HG02981 (cell line): ENCODE data around the gene TRIML2.
"Not testable (repeated sequence)": the region's sequence is repeated elsewhere in the genome, so short reads cannot be mapped to it uniquely, and the experiment has no call there.

ENCODE experiments used
- ATAC-seq: cut with Tn5 transposase; IDR thresholded peaks from one replicate; pipeline ENCODE4 v1.9.1; 2021; ENCODE audit warnings: mild to moderate bottlenecking, moderate library complexity; ENCODE audit not compliant: unreplicated experiment

TRIML2 gene

DNA sequence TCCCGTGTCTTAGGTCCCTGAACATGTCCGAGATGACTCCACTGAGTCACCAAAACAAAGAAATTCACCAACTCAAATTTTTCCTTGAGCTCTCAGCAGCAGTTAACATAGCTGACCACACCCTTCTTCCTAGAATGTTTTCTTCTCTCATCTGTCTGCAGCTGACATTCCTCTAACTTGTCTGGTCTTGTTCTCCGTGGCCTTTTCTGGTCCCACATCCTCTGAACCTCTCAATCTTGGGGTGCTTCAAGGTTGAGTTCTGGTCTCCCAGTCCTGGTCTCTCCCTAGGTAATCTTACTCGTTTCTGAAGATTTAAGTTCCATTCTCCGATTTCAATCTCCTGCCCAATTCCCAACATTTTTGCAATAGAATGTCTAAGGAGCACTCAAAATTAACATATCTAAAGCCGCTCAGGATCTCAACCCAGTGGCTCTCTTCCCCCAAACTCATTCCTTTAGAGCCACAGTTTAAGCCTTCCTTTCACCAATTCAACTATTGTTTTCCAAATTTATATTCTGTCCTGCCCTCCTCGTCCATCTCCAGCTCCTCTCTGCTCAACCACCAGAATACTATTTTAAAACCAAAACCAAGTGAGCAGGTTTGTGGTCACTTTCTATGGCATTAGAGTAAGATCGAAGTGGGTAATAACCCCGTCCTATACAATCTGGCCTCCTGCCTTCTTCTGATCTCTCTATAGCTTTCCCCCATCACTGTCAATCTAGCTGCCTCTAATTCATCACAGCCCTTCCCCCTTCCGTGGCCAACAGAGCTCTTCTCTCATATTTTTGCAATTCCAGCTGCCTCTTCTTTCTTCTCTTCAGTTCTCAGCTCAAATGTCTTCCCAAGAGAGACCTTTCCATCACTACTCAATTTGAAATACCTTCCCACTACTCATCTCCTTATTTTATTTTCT, 1.2 kb downstream of the TRIML2 start:
- ATAC-seq, result no peak

DNA sequence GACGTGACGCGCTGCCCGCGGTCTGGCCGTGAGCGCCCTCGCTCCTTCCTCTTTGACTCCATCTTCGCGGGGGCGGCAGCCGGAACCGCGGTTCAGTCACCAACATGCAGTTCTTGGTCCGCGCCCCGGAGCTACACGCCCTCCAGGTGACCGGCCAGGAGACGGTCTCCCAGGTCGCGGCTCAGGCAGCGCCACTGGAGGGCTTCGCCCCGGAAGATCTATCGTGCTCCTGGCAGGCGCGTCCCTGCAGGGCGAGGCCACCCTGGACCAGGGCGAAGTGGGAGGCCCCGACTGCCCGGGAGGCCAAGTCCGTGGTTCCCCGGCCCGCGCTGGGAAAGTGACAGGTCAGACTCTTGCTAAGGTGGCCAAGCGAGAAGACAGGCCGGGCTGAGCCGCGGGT, 2.9 kb downstream of the TRIML2 start:
- ATAC-seq, result no peak

DNA sequence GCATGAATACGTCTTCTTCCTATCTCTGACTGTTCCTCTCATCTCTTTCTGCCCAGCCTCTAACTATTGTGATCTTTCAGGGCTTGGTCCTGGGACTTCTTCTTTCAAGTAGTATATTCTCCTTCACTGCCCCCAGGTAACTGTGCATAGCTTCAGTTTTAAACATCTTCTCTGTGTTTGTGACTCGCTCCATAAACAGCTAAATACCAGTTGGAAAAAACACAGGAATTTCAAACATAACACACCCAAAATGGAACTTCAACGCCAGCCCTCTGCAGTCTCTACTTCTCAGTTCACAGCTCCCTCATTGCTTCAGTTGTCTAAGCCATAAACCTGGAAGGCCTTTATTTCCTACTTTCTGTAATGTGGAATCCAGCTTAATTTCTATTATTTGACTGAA, 16.6 kb downstream of the TRIML2 start:
- no peak for ATAC-seq

DNA sequence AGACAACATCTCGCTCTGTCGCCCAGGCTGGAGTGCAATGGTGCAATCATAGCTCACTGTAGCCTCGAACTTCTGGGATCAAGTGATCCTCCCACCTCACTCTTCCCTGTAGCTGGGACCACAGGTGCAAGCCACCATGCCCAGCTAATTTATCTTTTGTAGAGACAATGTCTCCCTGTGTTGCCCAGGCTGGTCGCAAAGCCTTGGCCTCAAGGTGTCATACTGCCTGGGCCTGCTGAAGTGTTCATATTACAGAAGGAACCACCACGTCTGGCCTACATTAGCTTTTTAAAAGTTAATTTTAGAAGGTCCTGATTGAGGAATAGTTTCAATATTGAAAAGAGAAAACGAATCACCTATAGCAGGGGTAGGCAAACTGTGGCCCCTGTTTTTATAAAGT, 22.5 kb downstream of the TRIML2 start:
- ATAC-seq, result no peak

DNA sequence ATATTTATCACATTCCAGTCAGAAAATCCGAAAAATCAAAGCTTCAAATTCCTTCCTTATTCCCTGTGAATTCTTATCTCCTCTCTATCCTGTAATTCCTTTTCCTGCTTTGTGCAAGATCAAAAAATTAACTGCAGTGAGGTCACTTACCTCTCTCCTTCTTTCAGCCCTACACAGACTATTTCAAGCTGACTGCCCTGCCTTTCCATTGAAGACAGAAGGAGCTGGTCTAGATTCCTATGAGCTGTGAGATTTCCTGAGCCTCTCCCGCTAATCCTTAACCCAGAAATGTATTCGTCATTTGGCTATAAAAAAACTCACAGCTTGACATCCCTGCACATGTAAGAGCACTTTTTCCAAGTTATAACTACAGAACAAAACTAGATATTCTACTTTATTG, 26.6 kb downstream of the TRIML2 start:
- no peak for ATAC-seq

DNA sequence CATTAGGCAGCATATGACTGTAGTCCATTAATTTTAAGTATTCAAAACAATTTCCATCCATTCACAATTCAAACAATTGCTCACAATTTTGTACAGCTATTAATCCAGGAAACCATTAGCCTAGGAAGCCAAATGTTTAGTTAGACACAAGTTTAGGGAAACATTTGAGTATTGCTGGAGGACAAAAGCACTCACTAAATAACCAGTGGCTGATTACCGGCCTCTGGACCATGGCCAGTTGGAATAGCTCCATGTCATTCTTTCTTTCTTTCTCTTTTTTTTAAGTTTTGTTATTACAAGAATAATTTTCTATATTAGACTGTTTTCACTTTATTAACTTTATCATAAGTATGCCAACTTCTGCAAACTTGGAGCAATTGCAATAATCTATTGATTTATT, 31.3 kb downstream of the TRIML2 start:
- no peak for ATAC-seq

DNA sequence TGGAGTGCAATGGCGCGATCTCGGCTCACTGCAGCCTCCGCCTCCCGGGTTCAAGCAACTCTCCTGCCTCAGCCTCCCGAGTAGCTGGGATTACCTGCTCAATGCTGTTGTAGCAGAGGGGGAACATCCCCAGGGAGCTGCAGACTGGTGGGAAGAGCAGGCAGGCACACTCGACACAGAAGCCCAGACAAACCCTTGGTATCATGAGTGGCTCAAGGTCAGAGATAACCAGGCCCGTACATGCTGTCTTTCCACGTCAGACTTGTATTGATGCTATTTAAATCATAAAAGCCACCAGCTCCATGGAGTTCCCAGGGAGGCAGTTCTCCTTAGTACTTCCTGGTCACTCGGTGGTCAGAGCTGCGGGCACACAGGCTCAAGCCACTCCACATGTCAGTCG, 33.2 kb downstream of the TRIML2 start:
- no peak for ATAC-seq

DNA sequence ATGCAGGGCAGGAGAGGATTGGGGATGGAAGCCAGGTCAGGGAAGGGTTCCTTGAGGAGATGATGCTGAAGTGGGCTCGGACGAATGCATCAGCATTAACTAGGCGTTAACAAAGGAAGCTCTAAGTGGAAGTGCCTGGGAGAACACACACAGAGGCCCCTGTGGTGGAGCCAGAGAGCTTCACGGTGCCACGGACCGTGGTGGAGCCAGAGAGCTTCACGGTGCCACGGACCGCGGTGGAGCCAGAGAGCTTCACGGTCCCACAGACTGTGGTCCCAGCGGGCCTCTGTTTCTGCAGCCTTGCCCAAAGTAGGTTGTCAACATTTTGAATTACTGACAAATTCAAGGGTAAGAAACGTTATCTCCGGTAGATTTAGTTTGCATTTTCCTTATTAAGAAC, 48.3 kb downstream of the TRIML2 start:
- no peak for ATAC-seq

DNA sequence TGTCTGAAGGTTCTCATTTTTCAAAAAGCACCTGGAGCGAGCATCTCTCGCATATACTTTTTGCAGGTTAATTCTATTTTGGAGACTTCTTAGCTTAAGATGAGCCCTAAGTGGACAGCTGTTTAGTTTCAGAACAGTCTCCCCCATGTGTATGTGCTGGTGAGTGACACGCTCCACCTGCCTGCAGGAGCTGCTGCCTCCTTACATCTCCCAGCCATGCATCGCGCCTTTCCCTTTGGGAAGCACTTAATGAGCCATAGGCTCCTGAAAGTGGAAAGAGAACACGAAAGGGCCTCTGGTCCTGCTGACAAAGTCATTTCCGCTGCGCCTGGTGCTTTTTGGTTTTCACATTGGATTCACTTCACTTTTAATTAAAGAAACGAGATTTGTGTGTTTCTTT, 56.1 kb downstream of the TRIML2 start:
- no peak for ATAC-seq

DNA sequence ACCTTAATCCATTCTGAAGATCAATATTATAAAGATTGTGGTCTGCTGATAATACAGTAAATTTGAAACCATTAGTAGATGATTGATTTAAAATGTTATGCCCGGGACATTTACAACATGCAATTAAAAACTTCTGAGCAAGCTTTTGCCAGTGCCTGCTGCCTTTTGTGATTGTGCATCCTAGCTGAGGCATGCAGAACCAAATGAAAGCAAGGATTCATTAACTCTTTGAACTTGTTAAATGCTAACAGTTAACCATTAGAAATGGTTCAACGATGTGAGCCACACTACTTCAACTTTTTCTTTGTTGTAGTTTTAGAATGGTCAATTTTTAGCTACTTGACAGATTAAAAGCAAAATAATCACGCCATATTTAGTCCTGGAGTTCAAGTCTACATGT, 62.7 kb downstream of the TRIML2 start:
- no peak for ATAC-seq

DNA sequence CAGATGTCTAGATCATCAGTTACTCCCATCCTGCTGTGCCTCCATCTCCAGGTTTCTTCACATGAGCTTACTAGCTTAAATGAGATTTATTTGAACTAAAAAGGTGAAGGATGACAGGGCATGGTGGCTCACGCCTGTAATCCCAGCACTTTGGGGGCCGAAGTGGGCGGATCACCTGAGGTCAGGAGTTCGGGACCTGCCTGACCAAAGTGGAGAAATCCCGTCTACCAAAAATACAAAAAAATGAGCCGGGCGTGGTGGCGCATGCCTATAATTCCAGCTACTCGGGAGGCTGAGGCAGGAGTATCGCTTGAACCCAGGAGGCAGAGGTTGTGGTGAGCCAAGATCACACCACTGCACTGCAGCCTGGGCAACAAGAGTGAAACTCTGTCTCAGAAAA, 63.9 kb downstream of the TRIML2 start:
- ATAC-seq, result not testable (repeated sequence)

DNA sequence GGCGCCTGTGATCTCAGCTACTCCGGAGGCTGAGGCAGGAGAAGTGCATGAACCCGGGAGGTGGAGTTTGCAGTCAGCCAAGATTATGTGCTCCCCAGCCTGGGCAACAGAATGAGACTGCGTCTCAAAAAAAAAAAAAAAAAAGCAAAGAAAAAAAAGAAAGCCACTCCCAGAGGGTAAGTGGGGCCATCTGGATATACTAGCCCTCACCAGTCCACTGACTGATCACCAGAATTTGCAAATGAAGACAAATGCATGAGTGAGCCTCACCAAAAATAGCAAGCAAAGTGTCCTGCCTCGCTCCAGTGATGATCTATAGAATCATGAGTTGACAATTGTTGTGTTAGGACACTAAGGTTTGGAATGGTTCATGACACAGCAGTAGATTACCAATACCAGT, 66.2 kb downstream of the TRIML2 start:
- no peak for ATAC-seq

DNA sequence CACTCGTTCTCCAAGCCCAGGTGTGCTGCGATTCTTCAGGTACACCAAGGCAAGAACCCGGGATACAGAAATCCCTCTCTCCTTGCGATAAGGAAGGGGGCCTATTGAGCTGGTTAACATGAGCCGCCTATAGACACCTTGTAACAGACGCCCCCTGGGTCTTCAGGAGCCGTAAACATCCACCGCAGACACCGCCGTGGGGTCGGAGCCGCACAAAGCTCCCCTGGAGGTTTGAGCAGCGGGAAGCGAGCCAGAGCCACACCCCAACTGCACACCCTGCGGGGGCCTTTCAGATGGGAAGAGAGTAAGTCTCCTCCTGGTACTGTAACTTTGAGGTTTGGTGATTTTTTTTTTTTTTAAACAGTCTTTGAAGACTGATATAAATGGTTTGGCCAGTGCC, 67.2 kb downstream of the TRIML2 start:
- ATAC-seq, result no peak

DNA sequence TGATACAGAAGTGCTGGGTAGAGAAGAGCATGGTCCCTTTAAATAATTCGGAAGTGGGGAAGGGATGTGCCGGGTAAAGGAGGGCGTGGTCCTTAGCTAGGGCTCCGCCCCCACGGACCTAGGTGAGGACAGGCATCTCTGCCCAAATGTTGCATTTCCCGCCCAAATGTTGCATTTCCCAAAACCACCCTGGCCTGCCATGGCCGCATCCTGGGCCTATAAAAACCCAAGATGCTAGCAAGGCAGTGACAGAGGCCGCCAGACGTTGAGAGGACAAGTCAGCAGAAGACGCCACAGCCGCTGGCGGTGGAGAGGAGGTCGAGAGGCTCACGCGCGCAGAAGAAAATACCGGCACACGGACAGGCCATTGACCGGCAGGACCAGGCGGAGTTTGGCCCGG, 67.7 kb downstream of the TRIML2 start:
- ATAC-seq, result no peak
